Measurements from ENCODE around the gene GPR65.

GPR65 gene

GRCh38 chr14:88037325-88037724 is 32.4 kb downstream of the GPR65 start:
- DNase-seq (ENCODE audit: low read depth in 4 of 4, low spot score in 1 of 4), result no peak

- DNase-seq (ENCODE audit: low read depth in 4 of 4, low spot score in 1 of 4), result no peak
Measured at GRCh38 chr14:88039197-88039596, 34.3 kb downstream of the GPR65 start.

- DNase-seq (ENCODE audit: low read depth in 4 of 4, low spot score in 1 of 4), result no peak
Measured at GRCh38 chr14:88040146-88040545, 35.2 kb downstream of the GPR65 start.

GRCh38 chr14:88043529-88044443 is 38.9 kb downstream of the GPR65 start:
- no peak for DNase-seq (ENCODE audit: low read depth in 4 of 4, low spot score in 1 of 4)

GRCh38 chr14:88044444-88044758 is 39.5 kb downstream of the GPR65 start:
- DNase-seq (ENCODE audit: low read depth in 4 of 4, low spot score in 1 of 4), result no peak

GRCh38 chr14:88044776-88045446 is 40.0 kb downstream of the GPR65 start:
- no peak for DNase-seq (ENCODE audit: low read depth in 4 of 4, low spot score in 1 of 4)

GRCh38 chr14:88045705-88046104 is 40.8 kb downstream of the GPR65 start:
- DNase-seq (ENCODE audit: low read depth in 4 of 4, low spot score in 1 of 4), result no peak

GRCh38 chr14:88048351-88048750 is 43.4 kb downstream of the GPR65 start:
- DNase-seq (ENCODE audit: low read depth in 4 of 4, low spot score in 1 of 4), result no peak

GRCh38 chr14:88049266-88049665 is 44.3 kb downstream of the GPR65 start:
- DNase-seq (ENCODE audit: low read depth in 4 of 4, low spot score in 1 of 4), result no peak

- no peak for DNase-seq (ENCODE audit: low read depth in 4 of 4, low spot score in 1 of 4)
Measured at GRCh38 chr14:88049936-88050335, 45.0 kb downstream of the GPR65 start.

- no peak for DNase-seq (ENCODE audit: low read depth in 4 of 4, low spot score in 1 of 4)
Measured at GRCh38 chr14:88060576-88060975, 55.6 kb downstream of the GPR65 start.

- no peak for DNase-seq (ENCODE audit: low read depth in 4 of 4, low spot score in 1 of 4)
Measured at GRCh38 chr14:88063811-88064210, 58.9 kb downstream of the GPR65 start.
